Natural killer cell treated with Interleukin-12 subunit alpha and Interleukin-12 subunit beta and Interleukin-15 and Interleukin-18, amount 100 ng/mL, for 72 hours (primary cell): ENCODE data around the gene CYBRD1. TPM values are rescaled to one million over a fixed set of nuclear protein-coding genes. Genes with fewer than 3 reads are reported as not detected.
"Not testable (repeated sequence)": the region's sequence is repeated elsewhere in the genome, so short reads cannot be mapped to it uniquely, and the experiment has no call there.

Experiments used
- ATAC-seq, 2 donors: fragments of 150-1000 bp; cut with Tn5 transposase in 1 of 2; sonication (Bioruptor Pico), chemical (Tn5 transposase) in 1 of 2; 2 replicates each; pipeline ENCODE4 v1.10.0; 2021
- DNase-seq: peaks from one replicate; pipeline ENCODE4 v3.0.0; 2022; ENCODE audit warnings: low spot score
- H3K27ac Mint-ChIP-seq, 2 donors: 1 replicate in 1 of 2; 2 replicates in 1 of 2; pipeline ENCODE4 v1.8.0; 2022; ENCODE audit warnings: mixed read lengths in 2 of 2, mild to moderate bottlenecking in 1 of 2, moderate library complexity in 1 of 2
- H3K27me3 Mint-ChIP-seq, 2 donors: 1 replicate in 1 of 2; 2 replicates in 1 of 2; pipeline ENCODE4 v1.8.0; 2022; ENCODE audit warnings: mixed read lengths in 2 of 2
- H3K36me3 Mint-ChIP-seq: one replicate; pipeline ENCODE4 v1.8.0; 2022; ENCODE audit warnings: mixed read lengths
- H3K4me1 Mint-ChIP-seq, 2 donors: 1 replicate in 1 of 2; 2 replicates in 1 of 2; pipeline ENCODE4 v1.8.0; 2022; ENCODE audit warnings: low read depth in 2 of 2, mixed read lengths in 2 of 2, mild to moderate bottlenecking in 1 of 2
- H3K4me3 Mint-ChIP-seq: one replicate; pipeline ENCODE4 v1.8.0; 2022; ENCODE audit warnings: mixed read lengths
- H3K9me3 Mint-ChIP-seq: 2 replicates; pipeline ENCODE4 v1.8.0; 2022; ENCODE audit warnings: mixed read lengths
- total RNA-seq, 2 donors: library from RNA; stranded (reverse); gene quantifications; one replicate each; pipeline ENCODE4 v1.2.3, GENCODE V29; 2022

Gene CYBRD1
- total RNA-seq, 2 donors from 2014 or later = 0.78 to 5.2 TPM

- H3K27ac Mint-ChIP-seq, H3K4me3 Mint-ChIP-seq, H3K9me3 Mint-ChIP-seq: not testable (repeated sequence)
These were observed 24.6 kb upstream of the CYBRD1 start for GRCh38 chr2:171497664-171498063.

DNA sequence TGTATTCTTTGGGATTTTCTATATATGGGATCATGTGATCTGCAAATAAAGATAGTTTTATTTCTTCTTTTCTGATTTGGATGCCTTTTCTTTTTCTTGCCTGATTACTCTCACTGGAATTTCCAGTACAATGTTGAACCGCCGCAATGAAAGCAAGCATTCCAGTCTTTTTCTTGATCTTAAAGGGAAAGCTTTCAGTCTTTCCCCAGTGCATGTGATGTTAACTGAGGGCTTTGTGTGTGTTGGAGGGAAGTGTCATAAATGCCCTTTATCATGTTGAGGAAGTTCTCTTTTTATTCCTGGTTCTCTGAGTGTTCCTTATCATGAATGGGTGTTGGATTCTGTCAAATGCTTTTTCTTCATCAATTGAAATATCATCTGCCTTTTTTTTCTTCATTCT is 16.9 kb upstream of the CYBRD1 start:
- ATAC-seq = no peak

More at GRCh38 chr2:171497664-171498063, 24.6 kb upstream of the CYBRD1 start:
- H3K36me3 Mint-ChIP-seq, H3K4me1 Mint-ChIP-seq, H3K27me3 Mint-ChIP-seq, ATAC-seq, DNase-seq: not testable (repeated sequence)

DNA sequence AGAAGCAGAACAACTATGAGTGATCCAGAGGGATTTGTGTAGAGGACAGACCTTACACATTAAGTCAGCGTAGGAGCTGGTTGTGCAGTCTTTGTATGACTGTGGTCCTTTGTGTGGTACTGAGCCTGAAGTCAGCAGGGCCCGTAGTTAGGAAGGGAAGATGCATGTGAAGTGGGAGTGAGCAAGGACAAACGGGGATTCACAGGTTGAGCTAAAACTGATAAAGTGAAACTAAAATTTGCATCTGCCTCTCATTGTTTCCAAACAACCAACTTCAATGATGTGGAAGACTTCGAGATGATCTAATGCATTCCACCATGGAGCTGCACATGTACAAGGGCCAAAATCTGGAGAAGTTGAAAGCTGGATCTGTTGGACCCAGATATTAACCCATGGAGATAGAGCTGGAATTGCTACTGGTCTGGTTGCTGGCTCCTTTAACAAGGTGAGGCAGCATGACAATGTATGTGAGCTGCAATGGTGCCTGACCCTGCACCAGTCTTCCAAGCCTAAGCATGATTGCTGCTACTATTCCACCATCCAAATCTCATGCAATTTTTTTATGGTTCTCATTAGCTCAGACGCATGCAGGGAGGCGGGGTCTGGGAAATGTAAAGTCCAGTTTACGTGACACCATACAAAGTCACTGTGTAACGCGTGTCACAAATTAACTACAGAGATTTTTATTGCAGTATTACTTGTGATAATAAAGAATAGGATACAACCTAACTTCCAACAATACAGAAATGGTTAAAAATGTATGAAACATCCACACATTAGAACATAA is 12.1 kb upstream of the CYBRD1 start:
- Mint-ChIP-seq H3K27ac (no peak overlapping the region), H3K27me3 (peaks cover 0 to 2% of the 10 kb centered on the region in 2 donors), H3K9me3 (no peaks in the 10 kb centered on the region), H3K36me3 (no peaks in the 10 kb centered on the region), H3K4me1 (peaks cover 3 to 5% of the 10 kb centered on the region in 2 donors), H3K4me3 (no peak overlapping the region)
- DNase-seq = no peak
- no peak for ATAC-seq

More for the DNA sequence above, 16.9 kb upstream of the CYBRD1 start:
- Mint-ChIP-seq H3K36me3 (no peaks in the 10 kb centered on the region), H3K9me3 (no peaks in the 10 kb centered on the region), H3K27me3 (peaks cover 0 to 2% of the 10 kb centered on the region in 2 donors), H3K4me3 (no peak overlapping the region), H3K4me1 (peaks cover 3 to 5% of the 10 kb centered on the region in 2 donors), H3K27ac (no peak overlapping the region)
- DNase-seq = no peak

DNA sequence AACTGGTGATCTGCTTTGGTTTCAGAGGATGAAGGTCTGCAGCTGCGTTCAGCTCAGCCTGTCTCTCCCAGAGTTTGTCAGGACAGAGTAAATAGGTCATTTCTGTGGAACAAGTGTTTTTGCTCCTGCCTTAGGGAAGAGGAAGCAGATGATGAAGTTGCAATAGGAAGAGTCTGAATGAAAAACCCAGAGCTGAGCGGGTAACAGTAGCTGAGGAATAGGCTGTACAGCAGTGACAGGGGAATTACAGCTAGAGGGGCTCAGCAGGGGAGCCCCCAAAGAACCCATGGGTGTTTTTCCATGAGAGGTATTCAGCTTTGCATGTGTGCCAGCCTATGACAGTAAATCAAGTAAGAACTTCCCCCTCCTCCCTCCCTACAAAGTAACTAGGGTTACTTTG is 10.3 kb upstream of the CYBRD1 start:
- Mint-ChIP-seq H3K4me1 (peaks cover 5 to 7% of the 10 kb centered on the region in 2 donors), H3K9me3 (no peaks in the 10 kb centered on the region), H3K27me3 (peaks cover 0 to 6% of the 10 kb centered on the region in 2 donors), H3K27ac (no peak overlapping the region), H3K36me3 (no peaks in the 10 kb centered on the region), H3K4me3 (no peak overlapping the region)
- no peak for ATAC-seq
- no peak for DNase-seq

DNA sequence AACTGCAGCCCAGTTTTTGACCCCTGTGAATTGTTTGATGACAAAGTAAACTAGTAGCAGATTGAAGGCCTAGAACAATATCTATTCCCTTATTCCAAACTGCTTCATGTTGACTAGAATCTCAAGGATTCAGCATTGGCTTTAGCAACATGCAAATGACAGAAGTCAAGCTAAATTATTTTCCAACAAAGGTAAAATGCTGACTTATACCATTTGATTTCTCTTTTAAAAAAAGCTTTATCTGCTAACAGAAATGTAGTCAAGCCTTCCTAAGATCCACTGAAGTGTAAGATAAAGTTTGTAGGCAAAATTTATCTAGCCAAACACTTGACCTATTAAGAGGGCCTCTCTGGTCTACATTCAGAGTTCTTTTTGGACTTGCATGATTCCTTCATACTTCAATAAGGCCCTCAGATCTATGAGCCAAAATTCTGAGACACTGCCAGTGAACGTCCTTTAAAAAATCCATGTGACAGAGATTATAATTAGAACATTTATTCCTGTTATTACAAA is 9.5 kb upstream of the CYBRD1 start:
- H3K4me1 Mint-ChIP-seq = peaks cover 5 to 7% of the 10 kb centered on the region in 2 donors
- H3K9me3 Mint-ChIP-seq = no peaks in the 10 kb centered on the region
- H3K36me3 Mint-ChIP-seq = no peaks in the 10 kb centered on the region
- no peak overlapping the region for H3K4me3 Mint-ChIP-seq
- ATAC-seq = no peak
- DNase-seq = no peak
- peaks cover 0 to 6% of the 10 kb centered on the region in 2 donors for H3K27me3 Mint-ChIP-seq
- no peak overlapping the region for H3K27ac Mint-ChIP-seq

DNA sequence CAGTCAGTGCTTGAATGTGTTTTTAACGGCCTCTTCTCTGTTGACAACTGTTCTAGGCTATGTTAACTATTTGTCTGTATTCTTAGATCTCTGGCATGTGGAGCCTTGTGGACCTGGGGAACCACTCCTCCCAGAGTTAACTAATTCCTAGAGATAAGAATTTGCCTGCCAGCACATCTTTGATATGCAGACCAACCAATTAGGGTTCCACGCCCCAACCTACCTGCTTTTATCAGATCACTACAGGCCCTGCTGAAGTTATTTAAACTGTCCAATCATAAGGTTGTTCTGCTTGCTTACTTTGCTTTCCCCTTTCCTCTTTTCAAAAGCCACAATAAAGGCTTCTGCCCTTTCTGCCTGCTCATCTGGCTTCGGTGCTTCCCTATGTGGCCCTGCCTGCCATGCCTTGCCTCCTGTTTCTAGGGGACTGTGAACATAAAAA is 8.5 kb upstream of the CYBRD1 start:
- DNase-seq (no peak), ATAC-seq (no peak)
- Mint-ChIP-seq H3K27ac (no peak overlapping the region), H3K4me1 (peaks cover 5 to 7% of the 10 kb centered on the region in 2 donors), H3K27me3 (peaks cover 0 to 6% of the 10 kb centered on the region in 2 donors), H3K36me3 (no peaks in the 10 kb centered on the region), H3K9me3 (no peaks in the 10 kb centered on the region), H3K4me3 (no peak overlapping the region)

GRCh38 chr2:171514908-171515582 is 7.2 kb upstream of the CYBRD1 start:
- ATAC-seq (no peak), DNase-seq (no peak)
- Mint-ChIP-seq H3K27ac (no peak overlapping the region), H3K27me3 (peaks cover 0 to 6% of the 10 kb centered on the region in 2 donors), H3K36me3 (no peaks in the 10 kb centered on the region), H3K4me3 (no peak overlapping the region), H3K4me1 (peaks cover under 1 to 4% of the 10 kb centered on the region in 2 donors), H3K9me3 (no peaks in the 10 kb centered on the region)

GRCh38 chr2:171515672-171516298 is 6.5 kb upstream of the CYBRD1 start:
- DNase-seq (no peak), ATAC-seq (no peak)
- Mint-ChIP-seq H3K4me3 (no peak overlapping the region), H3K4me1 (peaks cover 0 to 4% of the 10 kb centered on the region in 2 donors), H3K27me3 (peaks cover 0 to 6% of the 10 kb centered on the region in 2 donors), H3K36me3 (no peaks in the 10 kb centered on the region), H3K9me3 (no peaks in the 10 kb centered on the region), H3K27ac (no peak overlapping the region)

DNA sequence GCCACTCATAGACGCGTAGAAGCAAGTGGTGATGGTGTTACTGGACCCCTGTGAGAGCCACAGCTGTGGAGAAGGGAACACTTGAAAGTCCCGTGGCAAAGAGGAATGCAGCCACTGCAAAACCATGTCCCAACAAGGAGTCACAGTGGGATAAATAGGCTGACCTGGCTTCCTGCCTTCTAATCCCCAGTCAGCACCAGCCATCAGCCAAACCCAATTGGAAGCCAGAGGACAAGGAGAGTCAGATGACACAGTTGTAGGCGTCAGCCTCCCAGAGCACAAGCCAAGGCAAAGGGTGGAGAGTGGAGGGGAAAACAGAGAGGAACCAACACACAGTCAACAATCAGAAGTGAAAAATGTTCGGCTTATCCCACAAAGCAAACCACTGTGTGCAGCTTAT is 5.5 kb upstream of the CYBRD1 start:
- H3K4me1 Mint-ChIP-seq = peaks cover 4 to 5% of the 10 kb centered on the region in 2 donors
- DNase-seq = no peak
- no peak for ATAC-seq
- H3K9me3 Mint-ChIP-seq = no peaks in the 10 kb centered on the region
- H3K27ac Mint-ChIP-seq = no peak overlapping the region
- H3K36me3 Mint-ChIP-seq = no peaks in the 10 kb centered on the region
- H3K4me3 Mint-ChIP-seq = no peak overlapping the region
- peaks cover 0 to 6% of the 10 kb centered on the region in 2 donors for H3K27me3 Mint-ChIP-seq

DNA sequence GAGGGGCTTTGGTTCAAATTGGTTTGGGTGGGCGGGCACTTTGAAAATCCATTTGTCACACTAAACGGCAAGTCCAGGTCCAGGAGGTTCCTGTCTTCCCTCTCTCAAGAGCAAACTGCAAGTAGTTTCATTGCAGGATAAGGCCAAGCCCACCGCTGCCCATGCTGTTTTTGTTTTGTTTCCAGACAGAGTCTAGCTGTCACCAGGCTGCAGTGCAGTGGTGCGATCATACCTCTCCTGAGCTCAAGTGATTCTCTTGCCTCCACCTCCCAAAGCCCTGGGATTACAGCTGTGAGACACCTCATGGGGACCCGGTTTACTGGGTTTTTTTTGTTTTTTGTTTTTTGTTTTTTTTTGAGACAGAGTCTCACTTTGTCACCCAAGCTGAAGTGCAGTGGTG is 1.8 kb upstream of the CYBRD1 start:
- Mint-ChIP-seq H3K27ac (no peak overlapping the region), H3K4me3 (no peak overlapping the region), H3K9me3 (no peaks in the 10 kb centered on the region), H3K4me1 (peaks cover 6 to 16% of the 10 kb centered on the region in 2 donors), H3K27me3 (peaks cover 0 to 6% of the 10 kb centered on the region in 2 donors), H3K36me3 (no peaks in the 10 kb centered on the region)
- ATAC-seq (no peak), DNase-seq (no peak)

GRCh38 chr2:171521361-171522051 is 768 bp upstream of the CYBRD1 start:
- no peak for DNase-seq
- Mint-ChIP-seq H3K27me3 (peaks cover 0 to 2% of the 10 kb centered on the region in 2 donors), H3K36me3 (no peaks in the 10 kb centered on the region), H3K27ac (no peak overlapping the region), H3K4me3 (peak overlapping the region; percentile 78), H3K9me3 (no peaks in the 10 kb centered on the region), H3K4me1 (peaks cover 6 to 16% of the 10 kb centered on the region in 2 donors)
- ATAC-seq = no peak

- peaks cover 6 to 13% of the 10 kb centered on the region in 2 donors for H3K4me1 Mint-ChIP-seq
- no peaks in the 10 kb centered on the region for H3K9me3 Mint-ChIP-seq
- no peak for DNase-seq
These were observed 464 bp downstream of the CYBRD1 start for GRCh38 chr2:171522788-171523087.

More at GRCh38 chr2:171522788-171523087, 464 bp downstream of the CYBRD1 start:
- H3K4me3 Mint-ChIP-seq = peak overlapping the region; percentile 78
- no peaks in the 10 kb centered on the region for H3K36me3 Mint-ChIP-seq
- H3K27ac Mint-ChIP-seq = no peak overlapping the region
- H3K27me3 Mint-ChIP-seq = peaks cover 0 to 2% of the 10 kb centered on the region in 2 donors
- ATAC-seq = peak; percentile 62 to 77
